Lung (tissue), 12 donors: ENCODE results near the gene STX1A. TPM values are rescaled to one million over a fixed set of nuclear protein-coding genes. Genes with fewer than 3 reads are reported as not detected.

Source experiments
- ATAC-seq: fragments of 200-7000 bp; cut with Tn5 transposase; one replicate; pipeline ENCODE4 v1.9.1; 2020; ENCODE audit warnings: moderate number of reproducible peaks; ENCODE audit not compliant: insufficient read depth, low FRiP score
- DNase-seq, 3 donors: peaks; one replicate each; pipeline ENCODE4 v3.0.0-alpha.2; 2013 to 2017
- H3K27ac ChIP-seq, 2 donors: one replicate each; pipeline ENCODE4 v1.5.1; 2013; ENCODE audit warnings: mild to moderate bottlenecking in 2 of 2, moderate library complexity in 2 of 2, control low read depth in 1 of 2, inconsistent platforms in 1 of 2, low read depth in 1 of 2, low read length in 1 of 2
- H3K27me3 ChIP-seq, 3 donors: one replicate each; pipeline ENCODE4 v1.5.1; 2013; ENCODE audit warnings: low read length in 2 of 3; ENCODE audit not compliant: control insufficient read depth in 3 of 3, insufficient read depth in 3 of 3
- H3K36me3 ChIP-seq, 4 donors: one replicate each; pipeline ENCODE4 v1.5.1; 2013; ENCODE audit warnings: low read length in 4 of 4, mild to moderate bottlenecking in 1 of 4, moderate library complexity in 1 of 4; ENCODE audit not compliant: control insufficient read depth in 4 of 4, insufficient read depth in 4 of 4
- H3K4me1 ChIP-seq, 5 donors: one replicate each; pipeline ENCODE4 v1.5.1; 2013; ENCODE audit warnings: low read length in 5 of 5, mild to moderate bottlenecking in 2 of 5, moderate library complexity in 1 of 5; ENCODE audit not compliant: control insufficient read depth in 5 of 5, insufficient read depth in 5 of 5
- H3K4me3 ChIP-seq: one replicate; pipeline ENCODE4 v1.5.1; 2013; ENCODE audit warnings: mild to moderate bottlenecking, control low read depth, moderate library complexity
- H3K9ac ChIP-seq, 2 donors: one replicate each; pipeline ENCODE4 v1.5.1; 2013; ENCODE audit warnings: low read length in 2 of 2, control low read depth in 1 of 2; ENCODE audit not compliant: insufficient read depth in 1 of 2
- H3K9me3 ChIP-seq, 4 donors: one replicate each; pipeline ENCODE4 v1.5.1; 2013; ENCODE audit warnings: low read length in 3 of 4, mild to moderate bottlenecking in 1 of 4, moderate library complexity in 1 of 4; ENCODE audit not compliant: control insufficient read depth in 4 of 4, insufficient read depth in 3 of 4
- CTCF ChIP-seq: IDR thresholded peaks from 2 replicates; pipeline ENCODE4 v1.5.1; 2012; ENCODE audit warnings: mild to moderate bottlenecking; ENCODE audit errors: control extremely low read depth, extremely low read depth
- WGBS, 2 donors: extraction: QIAGEN DNeasy Blood & Tissue Kit; methylation state at CpG; one replicate each; pipeline ENCODE4 v1.1.7; 2013; 5-methylcytosine and 5-hydroxymethylcytosine counted together
- polyA plus RNA-seq, 2 donors: library from polyadenylated mRNA; stranded (reverse); fragments of 200-250 nt; gene quantifications; one replicate each; pipeline ENCODE4 v1.2.1, GENCODE V29; 2013
- total RNA-seq, 2 donors: library from RNA; depleted of rRNA in 1 of 2; stranded (reverse); fragments of >200 nt in 1 of 2; gene quantifications; one replicate each; pipeline ENCODE4 v1.2.1, GENCODE V29; 2014 to 2021
- donor health status: control.
- donor health status: control.
- donor health status: Bipolar disorder and iron deficiency.
- donor health status: healthy.
- donor health status: DM: yes; HTN: yes; CAD: no.

STX1A gene
- total and polyA plus RNA-seq, 4 donors: 4.1 to 8.0 (median 7.7) TPM

DNA sequence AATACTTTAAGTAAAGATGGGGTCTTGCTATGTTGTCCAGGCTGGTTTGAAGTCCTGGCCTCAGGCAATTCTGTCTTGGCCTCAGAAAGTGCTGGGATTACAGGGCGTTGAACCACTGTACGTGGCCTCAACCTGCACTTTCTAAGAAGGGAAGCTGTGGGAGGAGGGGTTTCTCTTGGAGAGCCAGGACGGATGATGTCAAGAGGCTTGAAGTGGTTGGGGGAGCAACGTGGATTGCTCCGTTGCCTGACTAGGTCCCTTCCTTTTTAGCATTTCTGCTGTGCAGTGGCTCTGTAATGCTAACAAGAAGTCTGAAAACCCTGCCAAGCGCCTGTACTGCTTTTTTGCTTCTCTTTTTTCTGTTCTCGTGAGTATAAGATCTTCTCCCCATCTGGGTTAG, 28.8 kb downstream of the STX1A start:
- no peaks in the 10 kb centered on the region for H3K9me3 ChIP-seq
- no peak overlapping the region for H3K27ac ChIP-seq
- no peak for ATAC-seq
- no peak overlapping the region for H3K9ac ChIP-seq
- no peaks in the 10 kb centered on the region for H3K4me1 ChIP-seq
- 74 to 84% methylated on average over 7 of the region's 7 CpGs for WGBS, 2 donors
- H3K36me3 ChIP-seq: peaks cover 33 to 53% (median 34%) of the 10 kb centered on the region in 4 donors
- H3K4me3 ChIP-seq: no peak overlapping the region
- no peaks in the 10 kb centered on the region for H3K27me3 ChIP-seq
- peak; percentile 27 to 73 (median 62) for DNase-seq
- no peak for TF ChIP-seq CTCF

DNA sequence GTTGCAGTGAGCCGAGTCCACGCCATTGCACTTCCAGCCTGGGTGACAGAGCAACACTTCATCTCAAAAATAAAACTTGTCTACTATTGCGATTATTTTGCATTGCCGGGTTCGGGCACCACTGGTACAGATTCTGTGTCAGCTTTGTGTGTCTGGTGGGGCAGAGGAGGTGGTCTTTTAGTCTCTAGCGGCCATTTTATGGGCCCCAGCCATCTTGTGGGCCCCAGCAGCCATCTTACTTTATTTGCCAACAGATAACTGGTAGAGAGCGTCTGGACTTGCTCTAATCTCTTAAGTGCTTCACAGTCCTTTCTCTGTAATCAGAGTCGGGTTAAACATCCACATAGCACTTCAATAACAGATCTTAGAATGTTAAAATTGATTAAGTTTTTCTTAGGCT, 31.2 kb downstream of the STX1A start:
- TF ChIP-seq CTCF: no peak
- WGBS, 2 donors: 94 to 95% methylated on average over 8 of the region's 8 CpGs
- Histone ChIP-seq H3K36me3 (peaks cover 21 to 35% (median 29%) of the 10 kb centered on the region in 4 donors), H3K9ac (no peak overlapping the region), H3K27ac (no peak overlapping the region), H3K4me1 (peaks cover 0 to 5% (median 0%) of the 10 kb centered on the region in 5 donors), H3K4me3 (no peak overlapping the region), H3K9me3 (no peaks in the 10 kb centered on the region), H3K27me3 (no peaks in the 10 kb centered on the region)
- DNase-seq: no peak
- no peak for ATAC-seq

DNA sequence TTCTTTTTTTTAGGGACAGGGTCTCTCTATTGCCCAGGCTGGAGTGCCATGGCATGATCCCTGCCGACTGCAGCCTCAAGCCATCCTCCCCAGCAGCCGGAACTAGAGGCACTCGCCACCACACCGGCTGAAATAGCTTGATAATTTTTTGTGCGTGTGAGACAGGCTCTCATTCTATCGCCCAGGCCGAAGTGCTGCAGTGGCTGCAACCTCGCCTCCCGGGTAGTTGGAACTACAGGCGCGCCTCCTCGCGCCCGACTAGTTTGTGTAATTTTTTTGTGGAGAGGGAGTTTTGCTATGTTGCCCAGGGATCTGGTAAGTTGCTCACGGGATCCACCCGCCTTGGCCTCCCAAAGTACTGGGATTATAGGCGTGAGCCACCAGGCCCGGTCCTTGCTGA, 34.2 kb downstream of the STX1A start:
- Histone ChIP-seq H3K36me3 (peaks cover 8 to 14% (median 12%) of the 10 kb centered on the region in 4 donors), H3K4me3 (no peak overlapping the region), H3K27me3 (no peaks in the 10 kb centered on the region), H3K9me3 (no peaks in the 10 kb centered on the region), H3K27ac (no peak overlapping the region), H3K9ac (no peak overlapping the region), H3K4me1 (peaks cover 7 to 20% (median 14%) of the 10 kb centered on the region in 5 donors)
- WGBS, 2 donors: 95 to 97% methylated on average over 18 of the region's 18 CpGs
- no peak for ATAC-seq
- no peak for TF ChIP-seq CTCF
- no peak for DNase-seq
